Mesothelial cell of epicardium (in vitro differentiated cells): ENCODE data around the gene DTWD2. TPM values are rescaled to one million over a fixed set of nuclear protein-coding genes. Genes with fewer than 3 reads are reported as not detected.
A peak's percentile ranks its signal among the peaks of the same experiment; 100 is the strongest.
"Not testable (repeated sequence)": the region's sequence is repeated elsewhere in the genome, so short reads cannot be mapped to it uniquely, and the experiment has no call there.

Experiments used
- DNase-seq, 2 experiments: peaks; one replicate each; pipeline ENCODE4 v3.0.0; 2021; ENCODE audit warnings: low spot score in 2 of 2; ENCODE audit not compliant: unreplicated experiment in 2 of 2
- H3K27ac Mint-ChIP-seq: 2 replicates; pipeline ENCODE4 v1.8.0; 2021; ENCODE audit warnings: mixed read lengths
- H3K27me3 Mint-ChIP-seq: 2 replicates; pipeline ENCODE4 v1.8.0; 2021; ENCODE audit warnings: low read depth, mixed read lengths
- H3K36me3 Mint-ChIP-seq: 2 replicates; pipeline ENCODE4 v1.8.0; 2021; ENCODE audit warnings: mixed read lengths
- H3K4me1 Mint-ChIP-seq: 2 replicates; pipeline ENCODE4 v1.8.0; 2021; ENCODE audit warnings: mixed read lengths
- H3K4me3 Mint-ChIP-seq: 2 replicates; pipeline ENCODE4 v1.8.0; 2021; ENCODE audit warnings: mild to moderate bottlenecking, moderate library complexity, mixed read lengths
- H3K9me3 Mint-ChIP-seq: 2 replicates; pipeline ENCODE4 v1.8.0; 2021; ENCODE audit warnings: mixed read lengths
- CTCF ChIP-seq: fragments of 200-600 bp; sonication (generic); IDR thresholded peaks from one replicate; pipeline ENCODE4 v1.5.0; 2021; ENCODE audit warnings: antibody characterized with exemption; ENCODE audit not compliant: unreplicated experiment
- total RNA-seq: library from RNA; stranded (reverse); gene quantifications from 3 replicates; pipeline ENCODE4 v1.2.1, GENCODE V29; 2021

The DTWD2 gene
- total RNA-seq, 1 donor from 2014 or later, result 9.1 TPM

- Mint-ChIP-seq H3K4me1 (peaks cover 9% of the 10 kb centered on the region), H3K36me3 (peaks cover 6% of the 10 kb centered on the region), H3K27me3 (no peaks in the 10 kb centered on the region), H3K9me3 (peaks cover 32% of the 10 kb centered on the region), H3K4me3 (no peak overlapping the region), H3K27ac (no peak overlapping the region)
- no peak for DNase-seq
- TF ChIP-seq CTCF, result no peak
Observed at GRCh38 chr5:118994595-118994994, 6.2 kb upstream of the DTWD2 start.

GRCh38 chr5:118993118-118993517, 4.8 kb upstream of the DTWD2 start:
- H3K4me3 Mint-ChIP-seq, DNase-seq, H3K36me3 Mint-ChIP-seq, H3K27me3 Mint-ChIP-seq, H3K27ac Mint-ChIP-seq: not testable (repeated sequence)
- Mint-ChIP-seq H3K4me1 (peaks cover 21% of the 10 kb centered on the region), H3K9me3 (peaks cover 32% of the 10 kb centered on the region)

- Mint-ChIP-seq H3K9me3 (peaks cover 24% of the 10 kb centered on the region), H3K4me1 (peaks cover 28% of the 10 kb centered on the region)
- H3K36me3 Mint-ChIP-seq, H3K27me3 Mint-ChIP-seq, H3K27ac Mint-ChIP-seq, H3K4me3 Mint-ChIP-seq, DNase-seq: not testable (repeated sequence)
Observed at GRCh38 chr5:118992055-118992454, 3.7 kb upstream of the DTWD2 start.

GRCh38 chr5:118990582-118990981, 2.2 kb upstream of the DTWD2 start:
- Mint-ChIP-seq H3K4me1 (peaks cover 35% of the 10 kb centered on the region), H3K9me3 (peaks cover 14% of the 10 kb centered on the region), H3K27ac (peak overlapping the region; percentile 9), H3K36me3 (peaks cover 2% of the 10 kb centered on the region), H3K4me3 (no peak overlapping the region), H3K27me3 (no peaks in the 10 kb centered on the region)
- TF ChIP-seq CTCF, result no peak
- no peak for DNase-seq

GRCh38 chr5:118989816-118990215, 1.5 kb upstream of the DTWD2 start:
- Mint-ChIP-seq H3K36me3 (peaks cover 2% of the 10 kb centered on the region), H3K9me3 (peaks cover 6% of the 10 kb centered on the region), H3K4me1 (peaks cover 39% of the 10 kb centered on the region), H3K4me3 (no peak overlapping the region), H3K27me3 (no peaks in the 10 kb centered on the region), H3K27ac (peak overlapping the region; percentile 72)
- DNase-seq, result no peak
- TF ChIP-seq CTCF, result no peak

GRCh38 chr5:118988866-118989180, 476 bp upstream of the DTWD2 start:
- no peak for TF ChIP-seq CTCF
- Mint-ChIP-seq H3K4me3 (peak overlapping the region; percentile 69), H3K27me3 (no peaks in the 10 kb centered on the region), H3K4me1 (peaks cover 42% of the 10 kb centered on the region), H3K27ac (peak overlapping the region; percentile 72), H3K36me3 (peaks cover 1% of the 10 kb centered on the region), H3K9me3 (peaks cover 5% of the 10 kb centered on the region)
- no peak for DNase-seq

GRCh38 chr5:118984602-118985001, 3.7 kb downstream of the DTWD2 start:
- peaks cover 5% of the 10 kb centered on the region for H3K9me3 Mint-ChIP-seq
- peak overlapping the region; percentile 7 for H3K27ac Mint-ChIP-seq
- no peak for TF ChIP-seq CTCF
- peaks cover 8% of the 10 kb centered on the region for H3K36me3 Mint-ChIP-seq
- DNase-seq, result no peak
- H3K4me3 Mint-ChIP-seq, result no peak overlapping the region
- H3K4me1 Mint-ChIP-seq, result peaks cover 47% of the 10 kb centered on the region
- no peaks in the 10 kb centered on the region for H3K27me3 Mint-ChIP-seq
